Kidney epithelial cell (primary cell): Measurements from ENCODE around the gene FHOD3. TPM values are rescaled to one million over a fixed set of nuclear protein-coding genes. Genes with fewer than 3 reads are reported as not detected.

ENCODE experiments used
- DNase-seq: peaks from one replicate; pipeline ENCODE4 v3.0.0-alpha.2; 2010; ENCODE audit warnings: low read depth
- H3K27me3 ChIP-seq: 2 replicates; pipeline ENCODE4 v1.6.0; 2011; ENCODE audit warnings: low read length; ENCODE audit not compliant: control insufficient read depth, insufficient read depth
- H3K36me3 ChIP-seq: 2 replicates; pipeline ENCODE4 v1.5.1; 2011; ENCODE audit warnings: low read length; ENCODE audit not compliant: control insufficient read depth, insufficient read depth
- H3K4me3 ChIP-seq: 2 replicates; pipeline ENCODE4 v1.5.1; 2011; ENCODE audit warnings: low read depth, mild to moderate bottlenecking, control low read depth, low read length
- total RNA-seq: library from RNA; depleted of rRNA; stranded (reverse); fragments of >200 nt; gene quantifications from 2 replicates; pipeline ENCODE4 v1.2.3, GENCODE V29; 2015
- TF ChIP-seq, protein P1 (sequence below): IDR thresholded peaks from 2 replicates; pipeline ENCODE4 v1.5.1; 2011; ENCODE audit warnings: mild to moderate bottlenecking, moderate library complexity, low read length, control low read depth, inconsistent platforms; ENCODE audit not compliant: insufficient read depth, poor library complexity, severe bottlenecking

FHOD3 gene
- total RNA-seq, 1 donor from 2014 or later, result 47.2 TPM

DNA sequence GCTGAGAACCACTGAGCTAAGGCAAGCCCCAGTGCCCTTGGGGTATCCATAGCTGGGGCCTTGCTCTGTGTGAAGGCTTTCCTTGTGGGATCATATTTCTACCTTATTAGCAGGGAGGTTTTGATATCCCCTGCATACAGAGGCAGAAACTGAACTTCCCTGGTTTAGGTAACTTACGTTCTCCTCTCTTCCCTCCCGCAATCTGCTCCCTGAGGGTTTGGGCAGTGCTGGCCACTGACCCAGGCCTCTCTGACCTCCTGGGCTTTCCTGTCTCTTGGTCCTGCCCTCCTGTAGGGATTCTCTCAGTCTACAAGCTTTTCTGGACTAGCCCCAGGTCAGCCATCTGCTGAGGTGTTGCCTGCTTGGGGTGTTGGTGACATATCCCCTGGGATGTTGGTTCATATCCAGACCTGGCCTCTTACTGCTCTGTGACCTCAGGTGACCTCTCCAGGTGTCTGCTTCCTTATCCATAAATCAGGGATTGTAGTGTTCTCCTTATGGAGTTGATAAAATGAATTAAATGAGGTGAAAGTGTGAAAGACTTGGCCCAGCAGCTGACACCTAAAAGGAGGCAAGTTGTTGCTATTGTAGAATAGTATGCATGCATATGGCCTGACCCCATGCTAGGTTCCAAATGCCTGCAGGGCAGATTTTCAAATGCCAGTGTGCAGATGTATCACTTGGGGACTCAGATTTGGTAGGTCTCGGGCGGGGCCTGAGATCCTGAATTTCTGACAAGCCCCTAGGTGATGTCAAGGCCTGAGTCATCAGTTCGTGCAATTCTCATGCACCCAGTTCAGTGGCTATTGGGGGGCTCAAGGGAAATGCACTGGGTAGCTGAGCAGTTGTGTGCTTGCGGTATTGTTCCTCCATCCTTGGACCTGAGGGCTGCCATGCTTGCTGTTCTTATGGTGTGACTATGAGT, 106.6 kb downstream of the FHOD3 start:
- H3K4me3 ChIP-seq, result no peak overlapping the region
- no peaks in the 10 kb centered on the region for H3K27me3 ChIP-seq
- DNase-seq, result no peak
- TF ChIP-seq, protein P1, sequence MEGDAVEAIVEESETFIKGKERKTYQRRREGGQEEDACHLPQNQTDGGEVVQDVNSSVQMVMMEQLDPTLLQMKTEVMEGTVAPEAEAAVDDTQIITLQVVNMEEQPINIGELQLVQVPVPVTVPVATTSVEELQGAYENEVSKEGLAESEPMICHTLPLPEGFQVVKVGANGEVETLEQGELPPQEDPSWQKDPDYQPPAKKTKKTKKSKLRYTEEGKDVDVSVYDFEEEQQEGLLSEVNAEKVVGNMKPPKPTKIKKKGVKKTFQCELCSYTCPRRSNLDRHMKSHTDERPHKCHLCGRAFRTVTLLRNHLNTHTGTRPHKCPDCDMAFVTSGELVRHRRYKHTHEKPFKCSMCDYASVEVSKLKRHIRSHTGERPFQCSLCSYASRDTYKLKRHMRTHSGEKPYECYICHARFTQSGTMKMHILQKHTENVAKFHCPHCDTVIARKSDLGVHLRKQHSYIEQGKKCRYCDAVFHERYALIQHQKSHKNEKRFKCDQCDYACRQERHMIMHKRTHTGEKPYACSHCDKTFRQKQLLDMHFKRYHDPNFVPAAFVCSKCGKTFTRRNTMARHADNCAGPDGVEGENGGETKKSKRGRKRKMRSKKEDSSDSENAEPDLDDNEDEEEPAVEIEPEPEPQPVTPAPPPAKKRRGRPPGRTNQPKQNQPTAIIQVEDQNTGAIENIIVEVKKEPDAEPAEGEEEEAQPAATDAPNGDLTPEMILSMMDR, result no peak
- H3K36me3 ChIP-seq, result peaks cover 2% of the 10 kb centered on the region

DNA sequence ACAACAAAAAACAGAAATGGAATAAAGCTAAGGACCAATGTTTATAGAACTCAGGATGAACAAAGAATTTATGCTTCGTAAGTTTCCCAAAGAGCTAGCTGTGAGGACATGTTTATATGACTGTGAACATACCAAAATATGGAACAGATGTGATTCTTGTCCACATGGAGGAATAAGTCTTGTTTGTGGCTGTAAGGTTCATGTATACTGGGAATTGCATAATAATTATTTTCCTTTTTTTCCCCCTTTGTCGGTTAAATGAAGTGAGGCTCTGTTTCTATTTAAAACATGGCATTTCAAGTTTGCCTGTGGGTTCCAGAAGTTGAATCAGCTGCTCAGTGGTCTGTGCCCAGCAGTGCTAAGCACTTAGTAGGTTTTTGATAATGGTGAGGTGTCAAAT, 108.1 kb downstream of the FHOD3 start:
- Histone ChIP-seq H3K27me3 (no peaks in the 10 kb centered on the region), H3K36me3 (peaks cover 2% of the 10 kb centered on the region), H3K4me3 (no peak overlapping the region)
- no peak for DNase-seq
- TF ChIP-seq, protein P1, result no peak

DNA sequence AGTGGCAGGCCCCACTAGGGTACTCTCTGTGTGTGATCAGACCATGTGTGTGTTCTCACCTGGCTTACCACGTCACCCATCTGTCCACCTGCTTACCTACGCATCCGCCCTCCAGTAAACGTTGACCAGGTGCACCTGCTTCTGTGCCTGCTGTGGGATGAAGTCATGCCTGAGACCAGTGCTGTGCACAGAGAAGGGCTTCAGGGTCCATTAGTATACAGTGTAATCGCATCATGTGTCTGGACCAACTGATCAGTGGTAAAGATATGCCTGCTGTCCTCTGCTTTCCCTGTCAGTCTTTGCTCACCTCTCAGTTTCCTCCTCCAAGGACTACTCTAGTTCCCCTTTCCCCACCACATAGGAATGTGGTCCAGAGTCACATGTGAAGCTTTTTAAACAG, 109.3 kb downstream of the FHOD3 start:
- TF ChIP-seq, protein P1, result no peak
- no peak overlapping the region for H3K4me3 ChIP-seq
- H3K36me3 ChIP-seq, result no peaks in the 10 kb centered on the region
- H3K27me3 ChIP-seq, result no peaks in the 10 kb centered on the region
- DNase-seq, result no peak

DNA sequence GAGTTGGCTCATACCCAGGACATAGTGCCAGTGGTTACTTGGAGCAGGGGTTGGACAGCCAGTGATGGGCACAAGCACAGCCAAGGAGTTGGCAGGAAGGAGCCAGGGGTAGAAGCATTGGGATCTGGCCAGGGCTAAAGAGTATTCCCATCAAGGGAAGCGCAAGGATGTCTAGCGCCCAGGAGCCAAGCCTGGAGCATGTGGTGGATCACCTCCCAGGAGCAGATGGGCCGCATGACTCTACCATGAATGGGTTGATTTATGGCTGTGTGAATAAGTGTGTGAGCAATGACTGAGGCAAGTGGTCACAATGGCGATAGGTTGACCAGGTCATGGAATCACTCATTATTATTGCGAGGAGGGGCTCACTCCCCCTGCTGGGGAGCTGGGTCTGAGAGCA, 111.1 kb downstream of the FHOD3 start:
- H3K36me3 ChIP-seq, result no peaks in the 10 kb centered on the region
- DNase-seq, result no peak
- no peaks in the 10 kb centered on the region for H3K27me3 ChIP-seq
- H3K4me3 ChIP-seq, result no peak overlapping the region
- TF ChIP-seq, protein P1, result no peak

DNA sequence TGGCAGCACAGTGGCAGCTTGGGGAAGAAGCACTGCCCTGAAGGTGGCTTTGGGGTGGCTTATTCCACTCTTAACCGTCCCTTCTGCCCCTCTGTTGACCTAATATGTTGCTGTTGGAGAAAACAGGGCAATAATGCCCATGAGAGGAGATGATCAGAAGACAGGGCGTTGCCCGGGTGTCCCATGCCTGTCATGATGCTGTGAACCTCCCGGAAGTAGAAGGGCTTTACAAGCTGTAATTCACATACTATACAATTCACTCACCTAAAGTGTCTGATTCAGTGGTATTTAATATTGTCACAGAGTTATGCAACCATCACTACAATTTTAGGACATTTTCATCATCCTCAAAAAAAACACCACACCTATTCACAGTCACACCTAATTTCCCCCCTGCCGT, 112.3 kb downstream of the FHOD3 start:
- DNase-seq, result no peak
- Histone ChIP-seq H3K36me3 (no peaks in the 10 kb centered on the region), H3K27me3 (no peaks in the 10 kb centered on the region), H3K4me3 (no peak overlapping the region)
- TF ChIP-seq, protein P1, result no peak
